HG03159 (cell line): Measurements from ENCODE around the gene PAM.
A peak's percentile ranks its signal among the peaks of the same experiment; 100 is the strongest.

Experiments
- ATAC-seq: cut with Tn5 transposase; IDR thresholded peaks from one replicate; pipeline ENCODE4 v1.9.1; 2021; ENCODE audit warnings: mild to moderate bottlenecking, moderate library complexity; ENCODE audit not compliant: unreplicated experiment

The PAM gene

DNA sequence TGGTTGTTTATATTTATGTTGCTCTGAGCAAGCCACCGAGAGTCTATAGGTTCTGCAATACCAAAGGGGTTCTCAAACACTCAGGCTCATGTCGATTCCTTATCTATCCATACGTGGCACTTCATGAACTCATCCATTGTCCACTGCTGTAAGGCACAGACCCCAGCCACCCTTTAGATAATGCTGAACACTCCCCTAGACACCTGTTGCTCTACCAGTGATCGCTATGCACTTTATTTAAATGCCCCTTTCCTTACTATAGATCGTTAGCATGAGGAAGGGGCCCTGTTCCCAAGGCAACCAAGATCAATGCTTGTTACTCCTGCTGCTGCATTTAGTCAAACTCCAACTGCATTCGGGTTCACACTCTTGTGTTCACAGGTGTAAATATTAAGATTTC, 171.9 kb downstream of the PAM start:
- no peak for ATAC-seq

DNA sequence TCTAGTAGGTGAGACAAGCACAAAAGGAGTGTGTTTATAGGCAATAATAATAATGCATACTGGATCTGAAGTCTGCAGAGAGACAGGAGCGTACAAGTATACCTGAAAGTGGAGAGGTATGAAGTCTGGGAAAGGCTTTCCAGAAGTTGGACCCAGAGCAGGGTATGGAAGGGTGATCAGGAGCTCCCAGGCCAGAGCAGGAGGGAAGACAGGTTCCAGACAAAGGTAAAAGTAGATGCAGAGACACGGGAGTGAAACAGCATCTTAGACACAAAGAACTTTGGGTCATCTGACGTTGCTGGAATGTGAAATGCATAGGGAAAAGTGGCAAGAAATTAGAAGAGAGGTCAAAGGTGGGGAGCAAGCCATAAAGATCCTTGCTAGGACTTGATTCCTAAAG, 175.1 kb downstream of the PAM start:
- ATAC-seq, result no peak

GRCh38 chr5:102931085-102931725, 176.1 kb downstream of the PAM start:
- no peak for ATAC-seq

DNA sequence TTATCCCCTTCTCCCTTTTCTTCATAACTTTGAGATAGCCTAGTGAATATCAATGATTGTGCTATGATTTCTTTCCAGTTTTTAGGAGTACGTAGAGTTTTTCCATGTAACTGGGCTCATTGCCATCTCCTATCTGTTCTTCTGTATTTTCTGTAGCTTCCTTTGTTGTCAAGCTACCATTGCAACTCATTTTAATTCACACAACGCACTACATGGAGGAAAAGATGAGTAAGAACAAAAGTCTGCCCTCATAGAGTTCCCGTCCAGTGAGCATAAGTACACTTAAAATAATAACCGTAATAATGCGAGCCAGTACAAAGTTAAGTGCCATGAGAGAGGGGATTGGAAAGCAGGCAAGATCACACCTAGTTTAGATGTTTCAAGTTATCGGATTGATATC, 177.7 kb downstream of the PAM start:
- no peak for ATAC-seq

- no peak for ATAC-seq
These were observed 178.2 kb downstream of the PAM start for GRCh38 chr5:102933316-102933715.

DNA sequence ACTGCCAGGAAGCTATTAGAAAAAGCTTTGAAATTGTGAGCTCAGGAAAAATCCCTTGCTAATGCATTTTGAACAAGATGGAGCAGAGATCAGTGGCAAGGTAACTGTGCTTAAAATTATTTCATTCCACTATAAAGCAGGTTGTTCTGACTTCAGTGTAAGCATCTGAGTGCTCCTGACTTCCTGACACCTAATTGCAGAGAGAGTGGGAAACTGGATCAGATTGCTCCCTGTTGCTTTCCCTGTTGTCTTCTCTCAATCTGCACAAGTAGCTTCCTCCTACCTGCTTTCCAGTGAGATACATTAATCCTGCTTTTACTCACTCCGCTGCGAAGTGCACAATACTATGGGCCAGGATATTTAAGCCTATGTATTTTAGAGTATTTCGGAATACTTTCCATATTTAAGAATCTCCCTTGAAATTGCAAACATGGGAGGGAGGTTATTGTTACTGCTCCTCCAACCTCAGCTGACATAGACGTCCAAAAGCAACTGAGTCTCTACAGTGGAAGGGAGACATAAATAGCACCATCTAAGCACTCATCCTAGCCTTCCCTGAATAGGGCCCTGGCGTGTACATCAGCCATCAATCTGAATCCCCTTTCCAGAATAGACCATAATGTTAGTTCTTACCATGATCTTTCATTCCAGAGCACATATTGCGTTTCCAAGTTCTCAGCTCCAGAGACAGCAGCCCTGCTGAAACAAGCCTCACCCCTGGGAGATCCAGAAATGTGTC, 178.8 kb downstream of the PAM start:
- no peak for ATAC-seq

- no peak for ATAC-seq
These were observed 182.8 kb downstream of the PAM start for GRCh38 chr5:102937894-102938293.

DNA sequence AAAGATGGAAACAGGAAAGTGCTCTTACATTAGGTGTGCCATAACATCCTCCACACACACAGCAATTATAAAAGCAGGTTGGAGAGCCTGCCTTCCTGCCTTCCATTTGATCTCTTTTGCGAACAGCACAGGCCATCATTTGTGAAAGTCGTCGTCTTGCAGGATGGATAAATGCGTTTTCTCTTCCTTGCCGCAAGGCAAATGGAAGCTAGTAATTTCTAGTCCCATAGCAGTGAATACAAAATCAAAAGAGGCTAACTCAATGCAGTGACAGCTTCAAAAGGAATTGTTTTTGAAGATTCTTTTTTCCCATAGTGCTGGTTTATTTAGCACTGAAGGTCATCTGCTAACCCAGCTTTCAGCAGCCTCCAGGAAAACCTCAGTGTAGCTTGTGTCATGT, 186.0 kb downstream of the PAM start:
- no peak for ATAC-seq

GRCh38 chr5:102946414-102946813, 191.3 kb downstream of the PAM start:
- ATAC-seq, result no peak

DNA sequence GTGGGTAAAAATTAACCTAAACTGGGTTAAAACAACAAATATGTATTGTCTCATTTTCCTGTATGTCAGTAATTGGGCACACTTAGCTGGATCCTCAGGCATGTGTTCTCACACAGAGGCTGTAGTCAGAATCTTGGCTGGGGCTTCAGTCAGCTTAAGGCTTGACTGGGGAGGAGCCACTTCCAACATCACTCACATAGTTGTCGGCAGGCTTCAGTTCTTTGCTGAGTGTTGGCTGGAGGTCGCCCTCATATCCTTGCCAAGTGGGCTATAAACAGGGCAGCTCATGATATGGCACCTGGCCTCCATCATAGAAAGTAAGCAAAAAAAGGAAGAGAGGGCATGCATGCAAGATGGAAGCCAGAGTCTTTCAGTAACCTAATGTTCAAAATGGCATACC, 191.9 kb downstream of the PAM start:
- no peak for ATAC-seq

DNA sequence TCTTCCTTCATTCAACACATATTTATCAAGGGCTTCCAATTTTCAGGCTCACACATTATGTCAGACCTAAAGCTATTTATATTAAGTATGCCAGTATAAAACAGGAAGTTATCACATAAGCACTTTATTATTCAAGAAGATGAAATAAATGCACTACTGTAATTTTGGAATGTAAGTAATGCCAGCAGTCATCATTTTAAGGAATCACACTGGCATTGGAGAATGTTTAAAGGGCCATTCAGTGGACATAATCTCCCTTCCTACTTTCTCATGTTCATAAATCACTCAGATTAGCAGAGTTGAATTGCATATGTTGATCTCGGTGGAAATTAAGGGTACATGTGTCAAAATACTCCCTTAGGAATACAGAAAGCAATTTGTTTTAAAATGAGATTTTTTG, 200.4 kb downstream of the PAM start:
- ATAC-seq, result no peak

DNA sequence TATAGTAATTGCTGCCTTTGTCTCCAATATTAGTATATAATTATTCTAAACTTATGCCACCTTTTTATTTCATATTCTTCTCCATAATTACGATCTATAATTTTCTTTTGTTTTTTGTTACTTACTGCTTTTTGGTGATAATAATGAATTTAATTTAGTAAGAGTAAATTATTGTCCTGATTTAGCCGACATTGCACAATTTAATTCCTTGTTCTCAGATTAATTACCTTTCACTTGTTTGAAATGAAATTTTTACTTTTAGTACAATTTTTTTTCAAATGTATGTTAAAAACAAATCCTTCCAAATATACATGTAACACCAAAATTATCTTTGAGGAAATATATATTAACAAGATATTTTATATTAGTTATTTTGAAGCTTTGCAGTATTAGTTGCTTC, 201.5 kb downstream of the PAM start:
- no peak for ATAC-seq

GRCh38 chr5:102957141-102957540, 202.0 kb downstream of the PAM start:
- no peak for ATAC-seq

- no peak for ATAC-seq
These were observed 203.4 kb downstream of the PAM start for GRCh38 chr5:102958481-102959011.

- ATAC-seq, result no peak
These were observed 203.9 kb downstream of the PAM start for GRCh38 chr5:102959055-102959454.

GRCh38 chr5:102961671-102962070, 206.6 kb downstream of the PAM start:
- no peak for ATAC-seq

GRCh38 chr5:102965653-102966052, 210.5 kb downstream of the PAM start:
- ATAC-seq, result no peak

DNA sequence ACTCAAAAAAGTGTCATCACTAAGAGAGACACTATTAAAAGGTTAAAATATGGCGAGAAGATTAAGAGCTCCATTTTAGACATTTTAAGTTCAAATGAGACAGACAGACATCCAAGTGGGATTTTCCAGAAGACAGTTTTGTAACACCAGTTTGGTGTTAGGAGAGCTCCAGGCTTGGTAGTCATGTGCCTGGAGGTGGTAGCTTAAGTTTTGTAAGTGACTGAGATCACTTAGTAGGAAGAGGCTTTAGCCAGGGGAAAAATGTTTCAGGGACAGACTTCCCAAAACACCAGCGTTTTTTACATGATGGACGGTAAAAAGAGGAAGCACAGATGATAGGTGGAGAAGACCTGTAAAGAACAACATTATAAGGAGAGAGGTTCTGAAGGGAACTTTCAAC, 214.5 kb downstream of the PAM start:
- no peak for ATAC-seq

- ATAC-seq, result peak; percentile 56
These were observed 216.7 kb downstream of the PAM start for GRCh38 chr5:102971676-102972293.

- ATAC-seq, result no peak
These were observed 219.1 kb downstream of the PAM start for GRCh38 chr5:102974177-102974576.

DNA sequence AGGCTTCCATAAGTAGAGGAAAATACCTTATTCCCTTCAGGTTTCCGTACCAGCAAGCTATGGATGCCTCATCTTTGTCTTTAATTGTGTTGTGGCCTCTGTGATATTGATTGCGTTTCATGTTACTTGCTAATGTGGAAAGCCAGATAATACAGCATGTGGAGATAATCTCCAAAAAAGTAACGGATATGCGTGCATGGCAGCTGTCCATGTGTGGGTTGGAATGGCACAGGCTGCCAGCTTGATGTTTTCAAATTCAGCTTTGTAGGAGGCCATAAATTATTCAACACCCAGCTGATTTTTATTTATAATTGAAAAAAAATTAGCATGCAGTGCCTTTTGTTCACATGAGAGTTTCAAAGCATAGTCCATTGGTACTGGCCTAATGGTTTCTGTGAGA, 219.9 kb downstream of the PAM start:
- ATAC-seq, result no peak
